ENCODE data around the gene ACSL6. TPM values are rescaled to one million over a fixed set of nuclear protein-coding genes. Genes with fewer than 3 reads are reported as not detected.
A peak's percentile ranks its signal among the peaks of the same experiment; 100 is the strongest.

The ACSL6 gene
- polyA plus RNA-seq, 2 of the 4 experiments (the other 2 are of a cell fraction) = 0.06 to 0.09 TPM

DNA sequence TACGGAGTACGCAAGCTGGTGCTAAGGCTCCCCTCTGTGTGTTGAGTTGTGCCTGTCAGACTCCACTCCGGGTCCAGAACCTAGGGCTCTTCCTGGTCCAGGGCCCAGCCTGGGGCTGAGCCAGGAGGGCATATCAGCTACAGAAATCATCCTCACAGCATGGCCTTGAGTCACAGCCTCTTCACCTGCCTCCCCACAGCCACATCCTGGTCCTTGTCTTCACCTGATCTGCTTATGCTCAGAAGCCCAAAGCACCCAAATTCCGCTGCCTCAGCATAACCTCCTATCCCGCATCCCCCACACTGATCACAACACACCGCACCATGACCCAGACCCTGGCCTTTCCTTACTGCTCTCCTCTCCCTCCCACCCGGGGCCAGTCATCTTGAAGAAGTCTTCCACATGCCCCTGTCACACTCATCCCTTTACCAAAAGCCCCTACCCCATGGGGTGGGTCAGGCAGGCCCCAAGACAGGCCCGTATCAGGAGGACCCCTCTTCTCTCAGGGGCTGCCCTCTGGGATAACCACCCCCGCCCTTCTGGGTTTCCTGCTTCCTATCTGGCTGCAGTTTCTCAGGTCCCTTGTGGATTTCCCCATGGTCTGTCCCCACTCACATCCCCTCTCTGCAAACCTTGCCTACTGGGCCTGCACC, 47.7 kb upstream of the ACSL6 start:
- Histone ChIP-seq H3K4me2 (no peak overlapping the region), H3K4me3 (no peak overlapping the region), H3K27ac (no peak overlapping the region), H3K4me1 (no peaks in the 10 kb centered on the region), H3K9me3 (no peaks in the 10 kb centered on the region)
- TF ChIP-seq MAFK (IDR thresholded peaks at IDR 0.05; ENCODE audit: partially characterized antibody) (peak; percentile 81), TFCP2L1 (CRISPR knock-in tag; IDR thresholded peaks at IDR 0.05) (no peak)
- FAIRE-seq (no peak), DNase-seq (ENCODE audit: low read depth in 1 of 2, low spot score in 1 of 2) (no peak), ATAC-seq (no peak)
- WGBS (ENCODE audit: missing lambda C conversion rate) = 75% methylated on average over 9 of the region's 9 CpGs
- POLR2A ChIA-PET = no interaction called here
- CTCF ChIA-PET = interaction anchor here (1.0 to 1.7 kb wide), 2 partner anchors 470 to 636 kb away, joined by 3 to 8 read pairs; no protein-coding TSS in a partner anchor

- Histone ChIP-seq H3K4me1 (no peaks in the 10 kb centered on the region), H3K4me2 (no peak overlapping the region), H3K9me3 (no peaks in the 10 kb centered on the region), H3K27ac (no peak overlapping the region), H3K4me3 (no peak overlapping the region)
- TF ChIP-seq HDAC2 (IDR thresholded peaks at IDR 0.05) (no peak), TP53 (CRISPR knock-in tag; IDR thresholded peaks at IDR 0.05) (no peak), MYC (IDR thresholded peaks at IDR 0.05; ENCODE audit: borderline replicate concordance, low read length) (no peak), CEBPB (IDR thresholded peaks at IDR 0.05) (no peak), FOXS1 (CRISPR knock-in tag; IDR thresholded peaks at IDR 0.05) (no peak), POLR2AphosphoS2 (conservative IDR thresholded peaks at IDR 0.05; ENCODE audit: low read length) (no peak)
- ChIA-PET CTCF (interaction anchor here (1.0 to 1.7 kb wide), 2 partner anchors 469 to 636 kb away, joined by 3 to 8 read pairs; no protein-coding TSS in a partner anchor), POLR2A (no interaction called here)
- ATAC-seq = no peak
- no peak for DNase-seq (ENCODE audit: low read depth in 1 of 2, low spot score in 1 of 2)
- FAIRE-seq = no peak
- WGBS (ENCODE audit: missing lambda C conversion rate) = 45% methylated on average over 7 of the region's 7 CpGs
Observed at GRCh38 chr5:132058646-132059042, 47.2 kb upstream of the ACSL6 start.

- Histone ChIP-seq H3K27ac (no peak overlapping the region), H3K4me1 (no peaks in the 10 kb centered on the region), H3K9me3 (no peaks in the 10 kb centered on the region), H3K4me3 (no peak overlapping the region), H3K4me2 (no peak overlapping the region)
- TF ChIP-seq FOSL2 (IDR thresholded peaks at IDR 0.05) (no peak), FOSL2 (CRISPR knock-in tag; IDR thresholded peaks at IDR 0.05) (no peak), CTCF (IDR thresholded peaks at IDR 0.05) (no peak), EHMT2 (IDR thresholded peaks at IDR 0.05; ENCODE audit: low read depth) (no peak), NPAS2 (CRISPR knock-in tag; IDR thresholded peaks at IDR 0.05; ENCODE audit: borderline replicate concordance) (no peak), EP300 (IDR thresholded peaks at IDR 0.05) (no peak)
- TF ChIP-seq, protein P1, sequence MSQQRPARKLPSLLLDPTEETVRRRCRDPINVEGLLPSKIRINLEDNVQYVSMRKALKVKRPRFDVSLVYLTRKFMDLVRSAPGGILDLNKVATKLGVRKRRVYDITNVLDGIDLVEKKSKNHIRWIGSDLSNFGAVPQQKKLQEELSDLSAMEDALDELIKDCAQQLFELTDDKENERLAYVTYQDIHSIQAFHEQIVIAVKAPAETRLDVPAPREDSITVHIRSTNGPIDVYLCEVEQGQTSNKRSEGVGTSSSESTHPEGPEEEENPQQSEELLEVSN (IDR thresholded peaks at IDR 0.05; ENCODE audit: borderline replicate concordance, low read depth) = no peak
- no peak for ATAC-seq
- ChIA-PET POLR2A (no interaction called here), CTCF (interaction anchor here (1.7 kb wide), 1 partner anchor 468 kb away, joined by 8 read pairs; no protein-coding TSS in a partner anchor)
- no peak for DNase-seq (ENCODE audit: low read depth in 1 of 2, low spot score in 1 of 2)
- 70% methylated on average over 12 of the region's 12 CpGs for WGBS (ENCODE audit: missing lambda C conversion rate)
- no peak for FAIRE-seq
Observed at GRCh38 chr5:132057498-132058255, 46.2 kb upstream of the ACSL6 start.
